NT2/D1 (cell line): ENCODE results near the gene GALNT18.

ENCODE experiments used
- DNase-seq: peaks from one replicate; pipeline ENCODE4 v3.0.0-alpha.2; 2011; ENCODE audit warnings: low read depth, low spot score
- H3K27me3 ChIP-seq: 2 replicates; pipeline ENCODE4 v1.6.0; 2011; ENCODE audit warnings: mild to moderate bottlenecking; ENCODE audit not compliant: insufficient read length, insufficient read depth
- H3K36me3 ChIP-seq: 2 replicates; pipeline ENCODE4 v1.6.1; 2011; ENCODE audit warnings: mild to moderate bottlenecking, low read length, mixed read lengths; ENCODE audit not compliant: insufficient read depth, insufficient read length
- H3K4me1 ChIP-seq: 2 replicates; pipeline ENCODE4 v1.5.1; 2011; ENCODE audit not compliant: insufficient read depth, insufficient read length
- H3K4me3 ChIP-seq: 2 replicates; pipeline ENCODE4 v1.5.1; 2011; ENCODE audit warnings: low read depth; ENCODE audit not compliant: insufficient read length
- H3K9ac ChIP-seq: 2 replicates; pipeline ENCODE4 v1.6.0; 2011; ENCODE audit warnings: low read depth; ENCODE audit not compliant: insufficient read length
- H3K9me3 ChIP-seq: 2 replicates; pipeline ENCODE4 v1.5.1; 2011; ENCODE audit warnings: mild to moderate bottlenecking, low read length; ENCODE audit not compliant: insufficient read depth
- SUZ12 ChIP-seq: IDR thresholded peaks from 2 replicates; pipeline ENCODE4 v1.6.1; 2011; ENCODE audit not compliant: insufficient read length, insufficient read depth; ENCODE audit errors: extremely low read depth
- YY1 ChIP-seq: IDR thresholded peaks from 2 replicates; pipeline ENCODE4 v1.6.1; 2011; ENCODE audit not compliant: insufficient read length, insufficient read depth
- ZNF274 ChIP-seq: IDR thresholded peaks from 2 replicates; pipeline ENCODE4 v1.6.1; 2011; ENCODE audit warnings: mild to moderate bottlenecking, low read depth, low read length

The GALNT18 gene

DNA sequence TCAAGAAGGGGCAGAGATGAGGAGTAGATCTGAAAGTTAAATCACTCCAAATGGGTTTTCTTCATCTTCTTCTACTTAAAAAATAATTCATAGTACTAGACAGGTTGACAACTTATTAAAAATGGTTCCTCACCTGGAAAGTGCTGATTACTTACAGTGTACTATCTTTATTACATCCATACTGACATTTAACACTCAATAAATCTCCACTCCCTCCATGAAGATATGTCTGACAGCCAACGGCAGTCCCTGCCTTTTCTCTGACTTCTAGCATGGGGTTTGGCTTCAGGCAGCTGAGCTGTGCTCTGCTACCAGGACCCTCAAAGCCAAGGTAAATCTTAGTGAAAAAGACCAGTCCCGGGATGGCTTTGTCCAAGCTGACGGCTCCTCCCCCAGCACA lies 135.4 kb downstream of the GALNT18 start:
- Histone ChIP-seq H3K4me3 (no peak overlapping the region), H3K36me3 (no peaks in the 10 kb centered on the region), H3K9me3 (no peaks in the 10 kb centered on the region), H3K4me1 (peaks cover 3% of the 10 kb centered on the region), H3K27me3 (no peaks in the 10 kb centered on the region), H3K9ac (no peak overlapping the region)
- TF ChIP-seq SUZ12: no peak
- no peak for TF ChIP-seq ZNF274
- TF ChIP-seq YY1: no peak
- DNase-seq: no peak

GRCh38 chr11:11486002-11486401 lies 135.8 kb downstream of the GALNT18 start:
- H3K4me3 ChIP-seq: no peak overlapping the region
- TF ChIP-seq ZNF274 (no peak), YY1 (no peak), SUZ12 (no peak)
- no peak for DNase-seq
- no peaks in the 10 kb centered on the region for H3K36me3 ChIP-seq
- no peak overlapping the region for H3K9ac ChIP-seq
- H3K27me3 ChIP-seq: no peaks in the 10 kb centered on the region
- no peaks in the 10 kb centered on the region for H3K9me3 ChIP-seq
- H3K4me1 ChIP-seq: peaks cover 6% of the 10 kb centered on the region

GRCh38 chr11:11483627-11484026 lies 138.2 kb downstream of the GALNT18 start:
- H3K9me3 ChIP-seq: no peaks in the 10 kb centered on the region
- H3K36me3 ChIP-seq: no peaks in the 10 kb centered on the region
- no peak overlapping the region for H3K4me3 ChIP-seq
- H3K27me3 ChIP-seq: no peaks in the 10 kb centered on the region
- peaks cover 6% of the 10 kb centered on the region for H3K4me1 ChIP-seq
- TF ChIP-seq YY1: no peak
- no peak for TF ChIP-seq ZNF274
- no peak for TF ChIP-seq SUZ12
- DNase-seq: no peak
- no peak overlapping the region for H3K9ac ChIP-seq

- no peak overlapping the region for H3K4me3 ChIP-seq
These were observed 139.1 kb downstream of the GALNT18 start for GRCh38 chr11:11482730-11483129.

DNA sequence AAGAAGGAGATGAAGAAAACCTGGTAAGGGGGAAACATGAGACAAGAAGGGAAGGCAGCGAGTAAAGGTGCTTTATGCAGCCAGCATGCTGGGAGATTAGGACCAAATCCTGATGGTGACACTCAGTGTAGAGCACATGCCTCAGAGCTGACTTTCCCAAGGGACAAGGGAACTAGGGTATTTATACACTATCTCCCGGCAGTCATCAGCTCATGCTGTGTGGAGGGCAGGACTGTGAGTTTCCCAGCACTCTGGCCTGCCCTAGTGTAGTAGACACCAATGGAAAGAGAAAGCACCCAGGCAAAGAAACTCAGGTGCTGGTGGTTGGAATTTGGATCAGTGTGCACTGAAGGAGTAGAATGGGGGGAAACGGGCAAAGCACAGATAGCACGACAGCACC lies 140.4 kb downstream of the GALNT18 start:
- no peaks in the 10 kb centered on the region for H3K9me3 ChIP-seq
- no peak overlapping the region for H3K4me3 ChIP-seq
- no peak for DNase-seq
- TF ChIP-seq SUZ12: no peak
- no peak for TF ChIP-seq YY1
- no peaks in the 10 kb centered on the region for H3K36me3 ChIP-seq
- H3K27me3 ChIP-seq: no peaks in the 10 kb centered on the region
- H3K9ac ChIP-seq: no peak overlapping the region
- peaks cover 6% of the 10 kb centered on the region for H3K4me1 ChIP-seq

More at GRCh38 chr11:11482730-11483129, 139.1 kb downstream of the GALNT18 start:
- DNase-seq: no peak
- Histone ChIP-seq H3K36me3 (no peaks in the 10 kb centered on the region), H3K9me3 (no peaks in the 10 kb centered on the region), H3K9ac (no peak overlapping the region), H3K4me1 (peaks cover 6% of the 10 kb centered on the region), H3K27me3 (no peaks in the 10 kb centered on the region)
- TF ChIP-seq SUZ12: no peak
- TF ChIP-seq YY1: no peak
- no peak for TF ChIP-seq ZNF274

DNA sequence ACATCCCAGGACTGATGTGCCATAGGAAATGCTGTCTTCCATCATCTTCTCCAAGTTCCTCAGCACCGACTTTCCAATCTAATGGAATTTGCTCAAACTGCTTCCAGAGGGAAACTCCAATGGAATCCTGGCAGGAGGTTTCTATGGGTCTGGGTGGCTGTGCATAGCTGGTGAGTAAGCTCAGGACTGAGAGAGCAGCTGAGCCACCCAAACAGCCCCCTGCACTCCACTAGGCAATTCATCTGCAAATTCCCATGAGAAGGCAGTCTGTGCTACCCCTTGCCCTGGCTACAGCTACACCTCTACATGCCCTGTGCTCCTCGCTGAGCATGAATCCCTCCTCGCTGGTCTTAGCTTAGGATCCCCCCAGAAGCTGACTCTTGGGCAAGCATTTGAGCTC lies 140.8 kb downstream of the GALNT18 start:
- H3K36me3 ChIP-seq: no peaks in the 10 kb centered on the region
- TF ChIP-seq SUZ12 (no peak), ZNF274 (no peak), YY1 (no peak)
- H3K4me1 ChIP-seq: peaks cover 6% of the 10 kb centered on the region
- H3K9ac ChIP-seq: no peak overlapping the region
- H3K4me3 ChIP-seq: no peak overlapping the region
- no peak for DNase-seq
- H3K9me3 ChIP-seq: no peaks in the 10 kb centered on the region
- no peaks in the 10 kb centered on the region for H3K27me3 ChIP-seq

DNA sequence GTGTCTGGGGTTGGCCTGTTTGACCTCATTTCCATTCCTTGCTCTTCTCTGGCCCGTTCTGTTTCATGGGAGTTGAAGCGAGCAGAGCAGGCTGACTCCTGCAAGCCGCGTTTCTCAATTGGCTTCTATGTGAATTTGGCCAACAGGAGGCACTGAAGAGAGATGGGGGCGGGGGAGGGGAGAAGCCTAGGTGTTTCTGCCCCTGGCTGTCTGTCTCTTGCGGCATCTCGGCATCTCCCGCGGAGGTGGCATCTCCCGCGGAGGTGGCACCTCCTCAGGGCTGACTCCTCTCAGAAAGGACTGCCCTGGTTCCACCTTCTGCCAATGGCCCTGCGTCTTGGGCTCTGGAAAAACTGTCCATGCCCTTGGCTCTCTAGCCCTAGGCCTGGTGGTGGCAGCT lies 143.1 kb downstream of the GALNT18 start:
- no peaks in the 10 kb centered on the region for H3K27me3 ChIP-seq
- TF ChIP-seq YY1: no peak
- TF ChIP-seq ZNF274: no peak
- TF ChIP-seq SUZ12: no peak
- H3K36me3 ChIP-seq: no peaks in the 10 kb centered on the region
- H3K9ac ChIP-seq: no peak overlapping the region
- DNase-seq: no peak
- no peak overlapping the region for H3K4me3 ChIP-seq
- peaks cover 6% of the 10 kb centered on the region for H3K4me1 ChIP-seq
- no peaks in the 10 kb centered on the region for H3K9me3 ChIP-seq

GRCh38 chr11:11477695-11478420 lies 143.9 kb downstream of the GALNT18 start:
- Histone ChIP-seq H3K27me3 (no peaks in the 10 kb centered on the region), H3K36me3 (no peaks in the 10 kb centered on the region), H3K9ac (no peak overlapping the region), H3K4me3 (no peak overlapping the region), H3K4me1 (peaks cover 6% of the 10 kb centered on the region), H3K9me3 (no peaks in the 10 kb centered on the region)
- TF ChIP-seq SUZ12 (no peak), YY1 (no peak)
- no peak for DNase-seq
